Hematopoietic multipotent progenitor cell treated with erythropoietin and hydrocortisone succinate and interleukin-3 and kit ligand, for 8 days (in vitro differentiated cells): ENCODE data around the gene SCAMP5.

ENCODE experiments used
- DNase-seq: peaks from one replicate; pipeline ENCODE4 v3.0.0-alpha.2; 2015

SCAMP5 gene, protein sequence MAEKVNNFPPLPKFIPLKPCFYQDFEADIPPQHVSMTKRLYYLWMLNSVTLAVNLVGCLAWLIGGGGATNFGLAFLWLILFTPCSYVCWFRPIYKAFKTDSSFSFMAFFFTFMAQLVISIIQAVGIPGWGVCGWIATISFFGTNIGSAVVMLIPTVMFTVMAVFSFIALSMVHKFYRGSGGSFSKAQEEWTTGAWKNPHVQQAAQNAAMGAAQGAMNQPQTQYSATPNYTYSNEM

DNA sequence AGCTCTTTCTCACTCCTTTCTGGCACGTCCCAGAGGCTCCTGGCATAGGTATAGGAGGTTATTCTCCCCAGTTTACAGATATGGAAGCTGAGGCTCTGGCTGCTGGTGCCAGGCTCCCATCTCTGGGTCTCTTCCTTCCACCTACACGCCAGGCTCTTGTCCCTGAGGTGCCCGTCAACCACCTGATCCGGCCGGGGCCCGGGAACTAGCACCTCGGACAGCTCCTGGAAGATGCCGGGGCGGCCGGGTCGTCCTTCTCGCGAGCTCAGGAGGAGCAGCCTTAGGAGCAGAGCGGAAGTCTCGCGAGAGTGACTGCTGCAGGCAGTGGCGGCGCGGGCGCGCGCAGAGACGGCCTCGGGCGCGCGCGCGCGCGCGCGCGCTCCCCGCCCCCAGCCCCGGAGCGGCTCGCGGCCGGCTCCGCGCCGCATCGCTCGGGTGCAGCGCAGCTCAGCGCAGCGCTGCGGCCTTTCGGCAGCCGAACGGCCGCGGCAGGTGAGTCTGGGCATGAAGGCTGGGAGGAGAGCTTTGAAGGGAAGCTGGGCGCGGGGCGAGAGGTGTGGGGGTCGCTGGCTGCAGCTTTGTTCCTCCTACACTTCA lies at the start of gene SCAMP5:
SCAMP5 (plus strand) TSS at position 382 of the 597 bp plus-strand sequence. CDS start 16,277 bp downstream, outside the sequence.
- DNase-seq, result peak; percentile 92

DNA sequence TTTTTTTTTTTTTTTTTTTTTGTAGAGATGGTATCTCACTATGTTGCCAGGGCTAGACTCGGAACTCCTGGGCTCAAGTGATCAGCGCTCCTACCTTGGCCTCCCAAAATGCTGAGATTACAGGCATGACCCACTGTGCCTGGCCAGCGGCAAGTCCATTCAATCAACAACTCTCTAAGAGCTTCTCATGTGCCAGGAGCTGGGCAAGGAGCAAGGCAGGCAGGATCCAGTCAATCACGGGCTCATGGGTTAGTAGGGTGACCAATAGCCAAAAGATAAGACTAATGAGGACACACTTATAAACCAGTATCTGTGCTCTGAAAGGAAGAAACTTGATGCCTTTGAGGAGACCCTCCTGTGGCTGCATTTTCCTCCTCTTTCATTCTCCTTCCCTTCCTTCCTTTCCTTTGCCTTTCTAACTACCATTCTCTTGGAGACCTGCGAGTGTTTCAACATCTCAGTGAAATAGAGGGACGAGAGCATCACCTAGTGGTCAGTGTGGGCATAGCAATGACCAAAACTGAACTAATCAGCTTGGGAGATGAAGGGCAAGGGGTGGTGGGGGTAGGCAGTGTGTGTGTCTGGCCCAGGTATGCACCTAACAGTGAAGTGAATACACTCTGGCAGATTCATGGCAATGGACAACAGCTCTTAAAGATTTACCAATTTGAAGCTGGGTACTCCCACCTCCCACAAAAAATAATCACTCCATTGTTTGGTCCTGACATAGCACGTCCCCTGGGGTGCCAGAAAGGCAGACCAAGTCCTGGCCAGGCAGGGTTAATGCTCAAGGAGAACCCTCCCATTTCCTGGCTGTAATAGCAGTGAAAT lies 45.1 kb upstream of the SCAMP5 start:
- peak; percentile 82 for DNase-seq

DNA sequence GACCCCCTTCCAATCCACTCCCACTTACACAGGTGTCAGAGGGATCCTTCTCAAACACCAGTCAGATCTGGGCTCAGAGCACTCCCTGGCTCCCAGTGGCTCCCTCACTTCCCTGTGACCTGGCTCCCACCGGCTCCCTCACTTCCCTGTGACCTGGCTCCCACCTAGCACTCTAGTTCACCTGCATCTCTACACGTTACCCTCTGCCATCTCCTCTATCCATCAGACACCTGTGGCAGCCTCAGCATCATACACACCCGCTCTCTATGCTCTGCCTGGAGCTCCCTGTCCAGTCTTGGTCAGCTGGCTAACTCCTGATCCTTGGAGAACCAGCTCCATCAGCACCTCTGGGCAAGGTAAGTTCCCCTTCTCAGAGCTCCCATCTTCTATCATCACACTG lies 44.4 kb upstream of the SCAMP5 start:
- DNase-seq, result no peak

DNA sequence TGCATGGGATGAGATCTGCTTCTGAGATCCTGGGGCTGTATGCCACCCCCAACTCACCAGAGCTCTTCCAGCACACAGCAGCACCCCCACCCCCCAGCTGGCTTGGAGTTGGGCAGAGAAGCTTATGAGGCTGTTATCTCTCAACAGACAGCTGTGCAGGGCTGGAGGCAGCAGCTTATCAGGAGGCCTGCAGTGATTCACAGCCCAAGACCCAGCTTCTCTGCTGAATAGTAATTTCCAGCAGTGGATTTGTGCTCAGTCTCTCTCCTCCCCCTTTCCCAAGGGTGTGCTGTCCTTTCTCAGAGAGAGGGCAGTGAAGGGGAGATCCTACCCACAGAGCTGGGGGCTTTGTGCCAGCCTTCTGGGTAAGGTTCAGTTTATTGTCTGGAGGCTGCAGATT lies 40.8 kb upstream of the SCAMP5 start:
- DNase-seq, result peak; percentile 96

DNA sequence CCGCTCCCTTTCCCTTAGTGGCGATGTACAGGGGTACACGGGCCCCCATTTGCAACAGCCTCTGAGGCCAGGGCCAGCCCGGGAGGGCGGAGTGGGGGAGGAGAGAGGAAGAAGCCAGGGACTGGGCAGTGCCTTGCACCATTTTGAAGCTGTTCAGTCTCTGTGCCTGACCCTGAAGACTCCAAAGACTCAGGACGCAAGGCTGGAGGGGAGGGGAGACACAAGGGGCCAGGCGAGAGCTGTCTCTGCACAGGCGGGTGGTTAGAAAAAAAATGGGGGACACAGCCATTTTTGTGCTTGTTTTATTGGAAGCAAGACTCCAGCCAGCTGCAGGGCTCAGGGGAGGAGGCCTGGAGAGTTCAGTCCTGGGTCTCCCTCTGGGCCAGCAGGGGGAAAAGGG lies 40.3 kb upstream of the SCAMP5 start:
- DNase-seq, result no peak

DNA sequence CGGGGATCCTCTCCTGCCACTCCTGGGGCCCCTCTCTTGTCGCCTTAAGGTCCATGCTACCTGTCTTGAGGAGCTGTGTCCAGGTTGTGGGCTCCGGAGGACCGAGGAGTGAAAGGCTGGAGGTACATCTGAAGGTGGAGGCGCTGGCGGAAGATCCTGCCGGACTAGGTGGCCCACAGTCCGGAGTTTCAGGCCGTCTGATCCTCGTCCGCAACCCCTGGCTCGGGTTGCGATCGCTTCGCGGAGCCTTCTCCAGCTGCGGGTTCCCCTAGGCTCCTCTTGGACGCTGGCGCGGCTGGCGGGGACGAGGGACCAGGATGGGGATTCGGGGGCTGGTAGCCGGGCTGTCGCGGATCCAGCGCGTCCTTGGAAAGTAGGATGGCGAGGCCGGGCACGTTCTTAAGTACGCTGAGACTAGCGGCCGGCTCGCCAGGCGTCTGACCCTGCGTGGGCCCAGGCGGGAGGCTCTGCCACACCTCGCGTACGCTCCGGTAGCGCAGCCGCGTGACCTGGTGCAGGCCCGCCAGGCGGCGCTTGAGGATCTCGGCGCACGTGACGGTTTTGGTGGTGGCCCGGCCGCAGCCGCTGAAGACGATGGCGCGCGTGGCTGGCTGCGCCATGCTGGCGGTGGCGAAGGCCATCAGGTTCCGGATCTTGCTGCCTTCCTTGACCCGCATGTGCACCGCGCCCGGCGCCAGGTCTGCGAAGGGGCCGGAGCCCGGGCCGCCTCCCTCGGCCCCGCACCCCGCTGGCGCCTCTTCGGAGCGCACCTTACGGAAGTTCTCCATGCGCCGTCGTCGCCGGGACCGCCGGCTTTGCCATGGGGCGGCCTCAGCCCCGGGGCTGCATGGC lies 39.3 kb upstream of the SCAMP5 start:
- DNase-seq, result peak; percentile 66

DNA sequence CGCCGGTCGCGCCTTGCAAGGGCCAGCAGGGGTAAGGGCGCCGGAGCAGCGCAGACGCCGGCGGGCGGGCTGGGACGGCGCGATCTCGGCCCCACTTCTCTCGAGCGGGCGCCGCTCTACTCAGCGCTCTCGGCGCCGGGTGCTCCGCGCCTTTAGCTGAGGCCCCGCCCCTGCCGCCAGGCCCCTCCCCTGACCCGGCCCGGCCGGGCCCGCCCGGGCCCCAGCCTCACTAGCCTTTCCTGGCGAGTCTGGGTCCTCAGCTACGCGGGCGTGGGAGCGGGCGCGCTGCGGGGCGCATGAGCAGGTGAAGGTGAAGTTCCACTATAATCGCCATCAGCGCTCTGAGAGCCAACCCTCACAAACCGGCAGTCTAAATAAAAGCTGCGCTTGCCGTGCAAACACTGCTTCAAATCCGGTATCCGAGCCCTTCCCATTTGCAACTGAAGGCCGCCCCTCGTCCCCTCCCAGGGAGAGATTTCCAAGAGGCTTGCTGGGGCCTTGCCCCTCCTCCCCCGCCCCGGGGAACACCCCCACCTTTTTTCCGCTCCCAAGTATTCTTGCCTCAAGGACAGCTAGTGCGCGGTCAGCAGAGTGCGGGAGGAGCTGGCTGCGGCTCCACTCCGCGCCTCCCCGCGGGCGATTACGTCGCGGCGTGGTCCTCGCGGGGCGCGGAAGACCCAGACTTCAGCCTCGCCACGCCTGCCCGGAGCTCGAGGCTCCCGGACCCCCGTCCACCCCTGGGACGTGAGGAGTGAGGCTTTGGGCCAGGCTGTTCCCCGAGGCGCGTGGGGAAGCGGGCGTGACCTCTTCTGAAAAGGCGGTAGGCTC lies 38.5 kb upstream of the SCAMP5 start, which contains the start of gene RPP25:
RPP25 (minus strand) TSS at position 125 of the 828 bp plus-strand sequence. CDS start 189 bp downstream, outside the sequence.
- peak; percentile 58 for DNase-seq

DNA sequence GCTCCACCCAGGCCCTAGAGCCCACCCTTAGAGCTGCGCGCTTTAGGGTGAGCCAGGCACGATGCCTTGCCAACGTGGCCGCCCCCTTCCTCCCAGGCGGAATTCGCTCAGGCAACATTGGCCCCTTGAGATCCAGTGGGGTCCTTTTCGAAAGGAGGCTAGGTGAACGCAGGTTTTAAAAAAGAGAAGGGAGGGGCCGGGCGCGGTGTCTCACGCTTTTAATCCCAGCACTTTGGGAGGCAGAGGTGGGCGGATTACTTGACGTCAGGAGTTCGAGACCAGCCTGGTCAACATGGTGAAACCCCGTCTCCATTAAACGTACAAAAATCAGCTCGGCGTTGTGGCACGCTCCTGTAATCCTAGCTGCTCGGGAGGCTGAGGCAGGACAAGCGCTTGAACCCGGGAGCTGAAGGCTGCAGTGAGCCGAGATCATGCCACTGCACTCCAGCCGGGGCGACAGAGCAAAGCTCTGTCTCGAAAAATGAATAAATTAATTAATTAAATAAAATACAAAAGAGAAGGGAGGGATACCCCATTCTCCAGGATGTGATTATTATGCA lies 37.8 kb upstream of the SCAMP5 start:
- no peak for DNase-seq

DNA sequence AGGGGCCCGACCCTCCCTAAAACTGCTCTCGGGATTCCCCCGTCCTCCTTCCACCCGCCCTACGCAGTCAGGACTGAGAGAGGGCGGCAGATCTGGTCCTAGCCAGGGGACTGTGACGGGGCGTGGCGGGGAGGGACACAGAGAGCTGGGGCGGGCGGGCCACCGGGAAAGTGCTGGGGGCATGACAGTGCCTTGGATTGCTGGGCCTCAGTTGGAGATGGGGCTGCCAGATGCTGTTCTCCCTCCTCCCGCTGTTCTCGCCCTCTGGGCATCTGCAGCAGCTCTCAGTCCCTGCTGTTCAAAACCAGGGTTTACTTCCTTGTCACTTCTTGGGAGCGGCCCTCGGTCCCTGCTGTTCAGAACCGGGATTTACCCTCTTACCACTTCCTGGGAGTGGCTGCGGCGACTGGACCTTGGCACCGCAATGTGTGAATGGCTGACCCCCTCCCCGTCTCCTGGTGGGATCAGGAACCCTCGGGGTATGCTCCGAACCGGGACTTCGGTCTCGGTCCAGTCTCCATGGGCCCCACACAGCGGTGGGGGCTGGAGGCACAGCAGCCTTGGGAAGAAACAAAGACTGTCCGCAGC lies 36.9 kb upstream of the SCAMP5 start:
- no peak for DNase-seq

DNA sequence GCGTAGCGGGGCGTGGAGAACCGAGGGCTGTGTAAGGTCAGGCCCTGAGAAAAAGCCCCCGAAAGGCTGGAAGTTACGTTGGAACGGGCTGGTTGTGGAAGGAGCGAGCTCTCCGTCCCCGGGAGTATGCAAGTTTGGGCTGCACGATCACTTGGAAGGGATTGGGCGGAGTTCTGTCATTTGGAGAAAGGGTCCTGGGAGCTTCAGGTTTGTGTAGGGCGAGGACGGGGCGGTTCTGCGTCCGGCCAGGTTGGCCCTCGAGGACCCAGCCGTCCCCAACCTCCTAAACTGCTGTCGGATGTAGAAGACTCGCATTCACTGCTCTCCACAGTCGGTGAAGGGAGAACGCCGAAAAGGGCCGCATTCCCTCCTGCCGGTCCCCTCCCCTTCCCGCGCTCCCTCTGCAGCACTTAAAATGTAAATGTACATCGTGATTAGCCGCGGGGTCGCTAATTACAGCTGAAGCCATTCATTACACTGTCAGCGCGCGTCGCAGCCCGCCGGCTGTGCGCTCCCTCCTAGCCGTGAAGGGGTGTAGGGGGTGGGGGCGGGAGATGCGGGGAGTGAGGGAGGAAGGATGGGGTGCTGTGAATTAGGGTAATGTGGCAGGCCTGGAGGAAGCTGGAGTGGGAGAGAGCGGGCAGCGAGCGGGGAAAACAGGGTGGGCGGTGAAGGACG lies 36.3 kb upstream of the SCAMP5 start:
- no peak for DNase-seq

DNA sequence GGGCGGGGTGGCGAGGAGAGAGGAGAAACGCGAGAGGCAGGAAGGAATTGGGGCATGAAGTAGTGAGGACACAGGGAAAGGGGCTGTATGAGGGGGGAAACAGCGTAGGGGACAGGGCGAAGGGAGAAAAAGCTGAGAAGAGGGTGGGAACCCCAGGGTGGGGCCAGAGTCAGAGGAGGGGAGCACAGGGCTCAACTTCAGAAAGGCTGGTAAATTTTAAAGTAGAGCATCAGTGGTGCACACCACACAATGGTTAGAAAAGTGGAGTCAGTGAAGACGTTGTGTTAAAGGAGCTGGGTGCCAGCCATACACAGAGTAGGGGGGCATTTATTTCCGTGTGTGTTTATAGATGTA lies 35.8 kb upstream of the SCAMP5 start:
- DNase-seq, result no peak

DNA sequence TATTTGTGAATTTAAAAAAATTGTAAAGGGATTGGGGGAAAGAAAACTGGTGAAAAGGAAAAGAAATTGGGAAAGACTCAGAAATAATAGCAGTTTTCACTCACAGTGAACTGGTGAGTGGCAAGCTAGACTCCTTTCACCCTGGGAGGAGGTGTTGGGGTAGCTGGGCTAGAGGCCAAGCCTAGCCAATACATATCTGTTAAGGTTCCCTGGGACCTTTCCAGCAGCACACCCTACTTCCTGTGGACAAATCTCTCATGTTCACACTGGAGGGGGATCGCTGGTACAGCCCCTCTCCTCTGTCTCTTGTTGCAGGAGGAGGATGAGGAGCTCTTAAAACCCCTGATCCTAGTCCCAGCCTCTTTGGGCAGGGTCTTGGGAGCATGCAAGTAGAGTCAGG lies 35.1 kb upstream of the SCAMP5 start:
- DNase-seq, result peak; percentile 15

DNA sequence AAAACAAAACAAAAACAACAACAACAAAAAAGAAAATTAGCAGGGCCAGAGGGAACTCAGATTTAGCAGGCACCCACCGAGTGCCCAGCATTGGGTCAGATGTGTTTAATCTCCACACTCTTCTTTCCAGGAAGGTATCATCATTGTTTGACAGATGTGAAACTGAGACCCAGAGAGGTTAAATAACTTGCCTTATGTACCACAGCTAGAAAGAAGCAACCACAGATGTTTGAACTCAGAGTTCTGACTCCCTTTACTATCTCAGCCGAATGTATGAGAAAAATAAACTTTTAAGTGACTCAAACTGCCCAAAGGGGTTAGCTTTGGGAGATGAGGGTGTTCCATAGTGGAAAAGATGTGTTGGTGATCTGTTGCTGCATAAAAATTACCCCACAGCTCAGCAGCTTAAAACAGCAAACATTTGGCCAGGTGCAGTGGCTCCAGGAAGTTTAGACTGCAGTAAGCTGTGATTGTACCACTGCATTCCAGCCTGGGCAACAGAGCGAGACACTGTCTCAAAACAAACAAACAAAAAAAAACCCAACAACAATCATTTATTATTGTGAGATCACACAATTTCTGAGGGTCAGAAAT lies 34.3 kb upstream of the SCAMP5 start:
- no peak for DNase-seq

DNA sequence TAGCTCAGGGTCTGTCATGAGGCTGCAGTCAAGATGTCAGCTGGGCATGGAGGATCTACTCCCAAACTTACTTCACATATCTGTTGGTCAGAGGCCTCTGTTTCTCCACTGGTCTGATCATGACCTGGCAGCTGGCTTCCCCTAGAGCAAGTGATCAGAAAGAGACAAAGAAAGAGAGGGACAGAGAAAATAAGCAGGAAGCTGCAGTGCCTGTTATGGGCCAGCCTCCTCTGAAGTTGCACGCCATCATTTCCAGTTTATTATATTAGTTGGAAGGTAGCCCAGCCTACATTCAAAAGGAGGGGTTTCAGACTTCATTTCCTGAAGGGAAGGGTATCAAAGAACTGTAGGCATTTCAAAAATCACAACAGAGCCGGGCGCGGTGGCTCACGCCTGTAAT lies 33.7 kb upstream of the SCAMP5 start:
- DNase-seq, result no peak

DNA sequence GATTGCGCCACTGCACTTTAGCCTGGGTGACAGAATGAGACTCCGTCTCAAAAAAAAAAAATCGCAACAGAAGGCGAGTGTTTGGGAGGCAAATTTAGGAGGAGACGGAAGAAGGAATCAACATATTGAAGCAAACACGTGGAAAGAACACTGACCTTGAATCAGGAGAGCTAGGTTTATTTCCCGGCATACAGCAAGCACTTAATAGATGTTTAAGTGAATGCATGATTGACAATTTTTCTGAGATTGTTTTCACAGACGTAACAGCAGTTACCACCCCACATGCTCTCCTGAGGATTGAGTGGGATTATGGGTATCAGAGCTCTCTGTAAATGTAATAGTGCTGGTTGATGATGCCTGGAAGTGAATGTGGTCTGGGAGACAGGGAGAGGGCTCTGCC lies 33.1 kb upstream of the SCAMP5 start:
- no peak for DNase-seq

DNA sequence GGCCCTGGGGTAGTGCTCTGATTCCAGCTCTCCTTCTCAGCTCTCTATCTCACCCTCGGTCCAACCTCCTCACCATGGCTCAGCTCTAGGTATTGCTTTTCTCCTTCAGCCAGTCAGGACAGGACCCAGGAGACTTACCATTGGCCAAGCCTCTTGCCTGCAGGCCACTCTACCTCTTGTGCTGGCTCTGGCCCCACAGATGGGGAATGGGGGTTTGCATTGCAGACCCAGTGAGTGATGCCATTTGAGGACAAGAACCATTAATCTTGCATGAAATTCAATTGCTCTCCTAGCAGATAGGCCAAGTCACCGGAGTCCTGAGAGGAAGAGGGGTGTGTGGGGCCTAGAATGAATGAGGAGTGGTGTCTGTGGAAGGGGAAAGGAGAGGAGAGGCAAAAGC lies 32.7 kb upstream of the SCAMP5 start:
- DNase-seq, result no peak

DNA sequence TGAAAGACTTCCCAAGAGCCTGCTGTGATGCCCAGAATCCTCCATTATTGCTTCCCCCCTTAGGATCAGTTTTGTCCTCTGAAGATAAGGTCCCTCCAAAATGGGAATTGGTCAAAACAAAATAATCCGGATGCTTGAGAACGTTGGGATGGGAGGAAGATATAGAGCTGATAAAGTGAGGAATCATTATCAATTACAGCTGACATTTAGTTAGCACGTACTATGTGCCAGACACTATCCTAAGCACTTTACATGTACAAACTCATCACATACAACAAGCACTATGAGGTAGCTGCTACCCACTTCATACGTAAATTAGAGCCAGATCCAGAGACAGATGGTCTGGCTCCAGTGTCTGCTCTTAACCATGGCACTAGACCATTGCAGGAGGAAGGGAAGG lies 32.1 kb upstream of the SCAMP5 start:
- DNase-seq, result no peak

DNA sequence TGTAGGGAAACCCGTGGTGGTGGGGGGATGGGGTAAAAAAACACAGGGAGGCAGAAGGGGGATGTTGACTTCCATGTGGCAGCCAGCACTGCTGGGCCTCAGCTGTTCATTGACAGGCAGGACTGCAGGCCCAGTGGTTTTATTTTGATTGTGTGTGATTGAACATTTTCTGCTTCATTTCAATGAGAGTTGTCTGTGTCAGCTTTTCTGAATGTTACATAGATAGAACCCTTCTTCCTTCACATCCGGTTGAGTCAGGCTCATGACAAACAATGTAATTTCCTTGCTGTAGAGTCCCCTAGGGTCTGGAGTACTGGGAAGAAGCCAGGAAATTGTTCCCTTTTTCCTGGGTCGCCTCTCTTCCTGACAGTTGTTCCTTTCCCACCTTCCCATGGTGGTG lies 30.6 kb upstream of the SCAMP5 start:
- DNase-seq, result no peak

DNA sequence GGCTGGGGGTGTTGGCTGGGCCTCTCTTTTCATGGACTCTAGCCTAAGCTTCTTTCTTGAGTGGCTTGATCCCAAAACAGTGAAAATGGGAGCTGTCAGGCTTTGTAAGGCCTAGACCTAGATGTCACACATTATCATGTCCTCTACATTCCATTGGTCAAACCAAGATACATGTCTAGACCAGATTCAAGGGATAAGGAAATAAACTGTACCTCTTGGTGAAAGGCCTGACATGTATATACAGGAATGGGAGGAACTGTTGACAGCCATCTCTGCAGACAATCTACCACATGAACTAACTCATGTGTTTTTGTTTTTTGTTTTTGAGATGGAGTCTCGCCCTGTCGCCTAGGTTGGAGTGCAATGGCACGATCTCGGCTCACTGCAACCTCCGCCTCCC lies 27.7 kb upstream of the SCAMP5 start:
- no peak for DNase-seq

DNA sequence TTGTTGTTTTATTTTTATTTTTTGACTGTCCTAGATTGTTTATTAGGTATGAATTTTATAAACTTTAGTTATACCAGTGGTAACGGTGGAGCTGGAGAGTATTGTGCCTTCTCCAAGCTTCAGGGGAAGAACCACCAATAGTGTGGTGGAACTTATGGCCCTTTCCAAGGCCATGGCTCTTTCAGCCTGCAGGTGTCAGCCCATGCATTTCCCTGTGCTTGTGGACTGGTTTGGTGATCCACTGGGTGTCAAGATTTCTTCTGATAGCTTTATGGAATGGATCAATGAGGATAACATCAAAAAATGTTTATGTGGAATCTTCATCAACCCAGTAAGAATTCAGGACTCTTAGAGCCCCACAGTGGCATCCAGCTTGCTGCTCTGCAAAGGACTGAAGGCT lies 19.2 kb upstream of the SCAMP5 start:
- no peak for DNase-seq
